ENCODE results near the gene CXCL16. TPM values are rescaled to one million over a fixed set of nuclear protein-coding genes. Genes with fewer than 3 reads are reported as not detected.

Gene CXCL16
- total and polyA plus RNA-seq, 10 of the 15 experiments (the other 5 are each of a cell fraction or from before 2014, with no cell fraction given): 0.15 to 2.2 (median 0.65) TPM

GRCh38 chr17:4741544-4741943 lies 1.8 kb upstream of the CXCL16 start:
- H3K36me3 ChIP-seq (ENCODE audit: control insufficient read depth in 2 of 2, insufficient read depth in 2 of 2, low read length in 1 of 2): no peaks in the 10 kb centered on the region
- RAD21 ChIA-PET (ENCODE audit: unreplicated experiment): no interaction called here
- in situ Hi-C loops (cut with MboI): no loop called here
- POLR2A ChIA-PET: no interaction called here
- H3K9ac ChIP-seq (ENCODE audit: control insufficient read depth, insufficient read depth, low read length): no peak overlapping the region
- TF ChIP-seq TBL1XR1 (IDR thresholded peaks at IDR 0.05; ENCODE audit: low read depth, low read length): no peak
- TF ChIP-seq, protein P1, sequence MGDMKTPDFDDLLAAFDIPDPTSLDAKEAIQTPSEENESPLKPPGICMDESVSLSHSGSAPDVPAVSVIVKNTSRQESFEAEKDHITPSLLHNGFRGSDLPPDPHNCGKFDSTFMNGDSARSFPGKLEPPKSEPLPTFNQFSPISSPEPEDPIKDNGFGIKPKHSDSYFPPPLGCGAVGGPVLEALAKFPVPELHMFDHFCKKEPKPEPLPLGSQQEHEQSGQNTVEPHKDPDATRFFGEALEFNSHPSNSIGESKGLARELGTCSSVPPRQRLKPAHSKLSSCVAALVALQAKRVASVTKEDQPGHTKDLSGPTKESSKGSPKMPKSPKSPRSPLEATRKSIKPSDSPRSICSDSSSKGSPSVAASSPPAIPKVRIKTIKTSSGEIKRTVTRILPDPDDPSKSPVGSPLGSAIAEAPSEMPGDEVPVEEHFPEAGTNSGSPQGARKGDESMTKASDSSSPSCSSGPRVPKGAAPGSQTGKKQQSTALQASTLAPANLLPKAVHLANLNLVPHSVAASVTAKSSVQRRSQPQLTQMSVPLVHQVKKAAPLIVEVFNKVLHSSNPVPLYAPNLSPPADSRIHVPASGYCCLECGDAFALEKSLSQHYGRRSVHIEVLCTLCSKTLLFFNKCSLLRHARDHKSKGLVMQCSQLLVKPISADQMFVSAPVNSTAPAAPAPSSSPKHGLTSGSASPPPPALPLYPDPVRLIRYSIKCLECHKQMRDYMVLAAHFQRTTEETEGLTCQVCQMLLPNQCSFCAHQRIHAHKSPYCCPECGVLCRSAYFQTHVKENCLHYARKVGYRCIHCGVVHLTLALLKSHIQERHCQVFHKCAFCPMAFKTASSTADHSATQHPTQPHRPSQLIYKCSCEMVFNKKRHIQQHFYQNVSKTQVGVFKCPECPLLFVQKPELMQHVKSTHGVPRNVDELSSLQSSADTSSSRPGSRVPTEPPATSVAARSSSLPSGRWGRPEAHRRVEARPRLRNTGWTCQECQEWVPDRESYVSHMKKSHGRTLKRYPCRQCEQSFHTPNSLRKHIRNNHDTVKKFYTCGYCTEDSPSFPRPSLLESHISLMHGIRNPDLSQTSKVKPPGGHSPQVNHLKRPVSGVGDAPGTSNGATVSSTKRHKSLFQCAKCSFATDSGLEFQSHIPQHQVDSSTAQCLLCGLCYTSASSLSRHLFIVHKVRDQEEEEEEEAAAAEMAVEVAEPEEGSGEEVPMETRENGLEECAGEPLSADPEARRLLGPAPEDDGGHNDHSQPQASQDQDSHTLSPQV (IDR thresholded peaks at IDR 0.05): no peak
- no peak overlapping the region for H3K4me3 ChIP-seq
- H4K20me1 ChIP-seq (ENCODE audit: control insufficient read depth, insufficient read depth): no peaks in the 10 kb centered on the region
- no peak overlapping the region for H2AFZ ChIP-seq (ENCODE audit: control insufficient read depth, low read depth, low read length)
- no peak overlapping the region for H3K27ac ChIP-seq (ENCODE audit: control insufficient read depth, insufficient read depth)
- ATAC-seq (no peak), FAIRE-seq (no peak), DNase-seq (ENCODE audit: low read depth, low spot score) (no peak)
- no TSS peak for BruUV-seq (replicated peaks)
- 25% methylated on average over 8 of the region's 8 CpGs for WGBS (ENCODE audit: insufficient coverage, insufficient replicate concordance, low lambda C conversion rate, missing lambda C conversion rate)
- no peaks in the 10 kb centered on the region for H3K9me3 ChIP-seq (replicated peaks; ENCODE audit: control insufficient read depth, insufficient read depth, low read length)
- intact Hi-C loops (cut with micrococcal nuclease; ENCODE audit: unreplicated experiment): no loop called here
- peaks cover 9 to 15% of the 10 kb centered on the region in 2 experiments for H3K27me3 ChIP-seq (replicated peaks in 1 of 2; ENCODE audit: control insufficient read depth in 2 of 2, insufficient read depth in 2 of 2, low read length in 1 of 2)
- no peak overlapping the region for H3K4me2 ChIP-seq (ENCODE audit: control insufficient read depth, insufficient read depth)
- no peaks in the 10 kb centered on the region for H3K79me2 ChIP-seq (ENCODE audit: control insufficient read depth, insufficient read depth, low read length)
- SMC1A ChIA-PET (ENCODE audit: uncharacterized antibody, unreplicated experiment): no interaction called here
- CTCF ChIA-PET: no interaction called here
- peaks cover 3% of the 10 kb centered on the region; the same call in 1 of the 2 replicates for H3K4me1 ChIP-seq (ENCODE audit: control insufficient read depth, insufficient read depth, low read length)

GRCh38 chr17:4740584-4740983 lies 856 bp upstream of the CXCL16 start:
- POLR2A ChIA-PET: no interaction called here
- BruUV-seq (replicated peaks): no TSS peak
- no peak for FAIRE-seq
- no peak for TF ChIP-seq BRCA1 (IDR thresholded peaks at IDR 0.05; ENCODE audit: low read depth, low read length)
- no peak for TF ChIP-seq KDM1A (IDR thresholded peaks at IDR 0.05; ENCODE audit: borderline replicate concordance)
- TF ChIP-seq IRF4 (IDR thresholded peaks at IDR 0.05; ENCODE audit: low read depth, low read length): no peak
- TF ChIP-seq HDAC6 (IDR thresholded peaks at IDR 0.05; ENCODE audit: unreplicated experiment): no peak
- TF ChIP-seq CHD4 (IDR thresholded peaks at IDR 0.05): no peak
- TF ChIP-seq EGR1 (IDR thresholded peaks at IDR 0.05; ENCODE audit: borderline replicate concordance in 1 of 2, low read depth in 2 of 2, low read length in 2 of 2): no peak
- TF ChIP-seq IRF5 (IDR thresholded peaks at IDR 0.05; ENCODE audit: borderline replicate concordance): no peak
- no peak for TF ChIP-seq LARP7 (IDR thresholded peaks at IDR 0.05)
- TF ChIP-seq MLLT1 (IDR thresholded peaks at IDR 0.05): no peak
- no peak for TF ChIP-seq CREB1 (IDR thresholded peaks at IDR 0.05; ENCODE audit: low read depth)

More at GRCh38 chr17:4740584-4740983, 856 bp upstream of the CXCL16 start:
- in situ Hi-C loops (cut with MboI): no loop called here
- peaks cover 10 to 15% of the 10 kb centered on the region in 2 experiments for H3K27me3 ChIP-seq (replicated peaks in 1 of 2; ENCODE audit: control insufficient read depth in 2 of 2, insufficient read depth in 2 of 2, low read length in 1 of 2)
- H2AFZ ChIP-seq (ENCODE audit: control insufficient read depth, low read depth, low read length): no peak overlapping the region
- no peak for ATAC-seq
- no peaks in the 10 kb centered on the region for H4K20me1 ChIP-seq (ENCODE audit: control insufficient read depth, insufficient read depth)
- no peak overlapping the region for H3K27ac ChIP-seq (ENCODE audit: control insufficient read depth, insufficient read depth)
- no peak overlapping the region for H3K4me2 ChIP-seq (ENCODE audit: control insufficient read depth, insufficient read depth)
- WGBS (ENCODE audit: insufficient coverage, insufficient replicate concordance, low lambda C conversion rate, missing lambda C conversion rate): 80% methylated on average over 8 of the region's 8 CpGs
- no peaks in the 10 kb centered on the region for H3K36me3 ChIP-seq (ENCODE audit: control insufficient read depth in 2 of 2, insufficient read depth in 2 of 2, low read length in 1 of 2)
- H3K9me3 ChIP-seq (replicated peaks; ENCODE audit: control insufficient read depth, insufficient read depth, low read length): no peaks in the 10 kb centered on the region
- SMC1A ChIA-PET (ENCODE audit: uncharacterized antibody, unreplicated experiment): no interaction called here
- RAD21 ChIA-PET (ENCODE audit: unreplicated experiment): no interaction called here
- intact Hi-C loops (cut with micrococcal nuclease; ENCODE audit: unreplicated experiment): no loop called here
- DNase-seq (ENCODE audit: low read depth, low spot score): no peak
- H3K4me1 ChIP-seq (ENCODE audit: control insufficient read depth, insufficient read depth, low read length): peaks cover 3% of the 10 kb centered on the region; the same call in 1 of the 2 replicates
- no peak overlapping the region for H3K4me3 ChIP-seq
- no peaks in the 10 kb centered on the region for H3K79me2 ChIP-seq (ENCODE audit: control insufficient read depth, insufficient read depth, low read length)
- CTCF ChIA-PET: no interaction called here
- no peak overlapping the region for H3K9ac ChIP-seq (ENCODE audit: control insufficient read depth, insufficient read depth, low read length)

Measured in GM12878 (cell line).